ENCODE data around the gene SMURF2.

The SMURF2 gene

DNA sequence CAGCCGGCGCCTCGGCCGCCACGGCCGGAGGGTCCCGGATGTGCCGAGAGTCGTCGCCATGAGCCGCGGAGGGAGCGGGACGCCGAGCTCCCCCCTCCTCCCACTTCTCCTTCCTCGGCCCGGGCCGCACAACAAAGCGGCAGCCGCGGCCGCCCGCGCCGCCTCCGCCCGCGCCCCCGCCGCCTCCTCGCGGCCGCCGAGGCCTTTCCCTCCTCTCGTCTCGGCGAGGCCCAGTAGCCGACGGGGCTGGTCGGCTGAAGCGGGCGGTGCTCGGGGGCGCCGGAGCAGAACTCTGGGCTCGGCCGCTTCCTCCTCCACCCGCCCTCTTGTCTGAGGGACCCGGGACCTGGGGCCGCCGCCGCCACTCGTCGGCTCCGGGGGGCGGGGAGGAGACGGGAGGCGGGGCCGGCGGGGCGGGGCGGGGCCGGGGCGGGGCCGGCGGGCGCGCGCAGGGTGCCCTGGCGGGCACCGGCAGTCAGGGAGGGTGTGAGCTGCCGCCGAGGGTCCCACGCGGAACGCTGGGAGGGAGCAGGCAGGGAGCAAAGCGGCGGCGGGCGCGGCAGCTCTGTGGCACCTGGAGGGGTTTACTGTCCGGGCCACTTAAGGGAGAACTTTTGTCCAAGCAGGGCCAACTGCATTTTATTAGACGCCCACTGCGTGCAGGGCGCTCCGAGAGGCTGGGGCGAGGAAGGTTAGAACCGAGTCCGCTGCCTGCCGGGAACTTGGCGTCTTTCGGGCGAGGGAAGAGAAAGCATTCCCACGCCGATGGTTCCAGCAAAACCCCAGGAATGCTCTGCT lies at the start of gene SMURF2:
Gene SMURF2, minus strand, starts transcription at position 332 of the 798 bp plus-strand sequence. CDS start 427 bp downstream, outside the sequence.
- Histone ChIP-seq H3K9ac (no peak within 1 kb of the TSS), H3K4me3 (ENCODE audit: low read depth, low read length) (peak within 1 kb of the TSS; percentile 61), H3K27ac (peak within 1 kb of the TSS; percentile 67), H2AFZ (peak within 1 kb of the TSS; percentile 98), H3K36me3 (ENCODE audit: control insufficient read depth, insufficient read depth, low read length) (no peaks in the 10 kb centered on the region), H3K27me3 (ENCODE audit: control insufficient read depth, insufficient read depth, low read length) (no peaks in the 10 kb centered on the region), H3K79me2 (peaks cover 12% of the 10 kb centered on the region), H3K9me3 (ENCODE audit: control insufficient read depth, low read length) (no peaks in the 10 kb centered on the region), H3K4me2 (ENCODE audit: low read length) (peak within 1 kb of the TSS; percentile 94), H3K4me1 (peaks cover 6% of the 10 kb centered on the region)
- TF ChIP-seq, protein P1, sequence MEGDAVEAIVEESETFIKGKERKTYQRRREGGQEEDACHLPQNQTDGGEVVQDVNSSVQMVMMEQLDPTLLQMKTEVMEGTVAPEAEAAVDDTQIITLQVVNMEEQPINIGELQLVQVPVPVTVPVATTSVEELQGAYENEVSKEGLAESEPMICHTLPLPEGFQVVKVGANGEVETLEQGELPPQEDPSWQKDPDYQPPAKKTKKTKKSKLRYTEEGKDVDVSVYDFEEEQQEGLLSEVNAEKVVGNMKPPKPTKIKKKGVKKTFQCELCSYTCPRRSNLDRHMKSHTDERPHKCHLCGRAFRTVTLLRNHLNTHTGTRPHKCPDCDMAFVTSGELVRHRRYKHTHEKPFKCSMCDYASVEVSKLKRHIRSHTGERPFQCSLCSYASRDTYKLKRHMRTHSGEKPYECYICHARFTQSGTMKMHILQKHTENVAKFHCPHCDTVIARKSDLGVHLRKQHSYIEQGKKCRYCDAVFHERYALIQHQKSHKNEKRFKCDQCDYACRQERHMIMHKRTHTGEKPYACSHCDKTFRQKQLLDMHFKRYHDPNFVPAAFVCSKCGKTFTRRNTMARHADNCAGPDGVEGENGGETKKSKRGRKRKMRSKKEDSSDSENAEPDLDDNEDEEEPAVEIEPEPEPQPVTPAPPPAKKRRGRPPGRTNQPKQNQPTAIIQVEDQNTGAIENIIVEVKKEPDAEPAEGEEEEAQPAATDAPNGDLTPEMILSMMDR (IDR thresholded peaks at IDR 0.05) = no peak

DNA sequence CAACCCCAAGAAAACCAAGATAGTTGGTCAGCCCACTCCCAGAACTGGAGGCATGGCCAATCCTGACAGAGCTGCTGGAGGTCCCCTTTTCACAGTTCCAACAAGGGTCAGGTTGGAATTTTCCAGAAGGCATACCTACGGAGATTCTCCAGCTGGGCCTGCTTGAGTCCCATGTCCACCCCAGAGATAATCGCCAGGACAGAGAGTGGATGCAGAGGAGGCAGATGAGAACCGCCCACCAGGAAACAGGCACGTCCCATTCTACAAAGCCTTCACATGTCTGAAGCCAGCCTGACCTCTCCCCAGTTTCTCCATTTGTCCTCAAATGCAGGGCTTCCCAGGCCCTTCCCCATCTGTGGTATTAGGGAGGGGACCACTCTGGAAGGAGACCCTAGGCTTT lies 47.4 kb upstream of the SMURF2 start:
- H3K79me2 ChIP-seq = no peaks in the 10 kb centered on the region
- H3K4me2 ChIP-seq (ENCODE audit: low read length) = no peak overlapping the region
- no peak overlapping the region for H3K9ac ChIP-seq
- no peaks in the 10 kb centered on the region for H3K27me3 ChIP-seq (ENCODE audit: control insufficient read depth, insufficient read depth, low read length)
- H2AFZ ChIP-seq = no peak overlapping the region
- TF ChIP-seq, protein P1 (IDR thresholded peaks at IDR 0.05) = no peak
- no peaks in the 10 kb centered on the region for H3K9me3 ChIP-seq (ENCODE audit: control insufficient read depth, low read length)
- no peaks in the 10 kb centered on the region for H3K36me3 ChIP-seq (ENCODE audit: control insufficient read depth, insufficient read depth, low read length)
- no peak overlapping the region for H3K27ac ChIP-seq
- H3K4me1 ChIP-seq = peaks cover 7% of the 10 kb centered on the region
- H3K4me3 ChIP-seq (ENCODE audit: low read depth, low read length) = no peak overlapping the region

DNA sequence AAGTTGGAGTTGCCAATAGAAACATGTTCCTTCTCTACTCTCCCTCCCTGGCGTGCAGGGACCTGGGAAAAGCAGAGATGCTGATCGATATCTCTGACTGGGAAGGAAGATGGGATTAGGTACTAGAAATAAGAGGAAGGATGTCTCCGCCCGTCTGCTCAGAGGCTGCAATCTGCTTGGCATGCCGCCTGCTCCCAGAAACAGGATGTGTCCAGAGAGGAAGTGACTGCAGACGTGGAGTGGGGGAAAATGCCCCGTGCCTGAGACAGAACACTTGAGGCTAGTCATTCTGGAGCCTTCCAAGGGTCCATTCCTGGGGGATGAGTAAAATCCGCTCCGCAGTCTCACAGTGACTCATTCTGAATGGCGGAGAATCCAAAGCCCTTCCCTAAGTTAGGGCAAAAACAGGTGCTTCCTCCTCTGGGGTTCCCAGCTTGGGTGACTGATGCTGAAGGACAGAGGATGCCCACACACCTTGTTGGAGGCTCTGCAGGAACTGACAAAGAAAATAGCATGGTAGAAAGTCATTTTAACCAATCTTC lies 45.0 kb upstream of the SMURF2 start:
- Histone ChIP-seq H3K9me3 (ENCODE audit: control insufficient read depth, low read length) (no peaks in the 10 kb centered on the region), H3K4me3 (ENCODE audit: low read depth, low read length) (no peak overlapping the region), H3K79me2 (no peaks in the 10 kb centered on the region), H3K4me1 (peaks cover 7% of the 10 kb centered on the region), H3K9ac (no peak overlapping the region), H3K27ac (peak overlapping the region; percentile 48), H3K4me2 (ENCODE audit: low read length) (no peak overlapping the region), H3K27me3 (ENCODE audit: control insufficient read depth, insufficient read depth, low read length) (no peaks in the 10 kb centered on the region), H2AFZ (peak overlapping the region; percentile 3), H3K36me3 (ENCODE audit: control insufficient read depth, insufficient read depth, low read length) (no peaks in the 10 kb centered on the region)
- TF ChIP-seq, protein P1 (IDR thresholded peaks at IDR 0.05) = no peak

DNA sequence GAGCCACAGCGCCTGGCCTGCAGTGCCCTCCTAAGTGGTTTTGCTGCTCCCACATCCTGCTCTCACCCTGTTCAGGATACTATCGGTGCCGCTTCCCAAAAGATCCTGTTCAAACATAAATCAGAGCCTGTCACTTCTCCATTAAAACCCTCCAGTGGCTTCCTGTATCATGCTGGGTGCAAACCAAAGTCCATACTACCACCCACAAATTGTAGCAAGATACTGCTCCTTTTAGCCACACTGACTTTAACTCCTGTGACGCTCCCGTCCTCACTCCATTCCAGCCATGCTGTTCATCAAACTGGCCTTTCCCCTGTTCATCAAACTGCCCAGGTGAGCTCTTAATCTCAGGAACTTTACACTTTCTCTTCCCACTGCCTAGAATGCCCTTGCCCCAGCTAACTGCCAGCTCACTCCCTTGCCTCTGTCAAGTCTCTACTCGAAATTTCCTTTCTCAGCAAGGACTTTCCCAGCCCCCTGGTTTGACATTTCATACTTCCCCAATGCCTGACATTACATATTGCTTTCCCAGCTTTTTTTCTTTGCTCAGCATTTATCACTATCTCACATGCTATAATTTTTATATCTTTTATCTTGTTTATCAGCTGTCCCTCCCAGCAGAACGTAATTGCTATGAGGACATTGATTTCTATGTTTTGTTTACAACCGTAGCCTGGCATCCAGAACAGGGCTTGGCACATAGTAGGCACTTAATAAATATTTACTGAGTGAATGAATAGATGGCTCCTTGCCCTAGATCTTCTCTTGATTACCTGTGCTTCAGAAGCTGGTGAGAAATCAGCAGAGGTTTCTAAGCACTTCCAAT lies 44.3 kb upstream of the SMURF2 start:
- H3K4me2 ChIP-seq (ENCODE audit: low read length) = no peak overlapping the region
- peak overlapping the region; percentile 3 for H2AFZ ChIP-seq
- no peak overlapping the region for H3K9ac ChIP-seq
- H3K27me3 ChIP-seq (ENCODE audit: control insufficient read depth, insufficient read depth, low read length) = no peaks in the 10 kb centered on the region
- H3K27ac ChIP-seq = peak overlapping the region; percentile 48
- TF ChIP-seq, protein P1 (IDR thresholded peaks at IDR 0.05) = no peak
- H3K9me3 ChIP-seq (ENCODE audit: control insufficient read depth, low read length) = no peaks in the 10 kb centered on the region
- H3K79me2 ChIP-seq = no peaks in the 10 kb centered on the region
- H3K4me1 ChIP-seq = peaks cover 7% of the 10 kb centered on the region
- no peak overlapping the region for H3K4me3 ChIP-seq (ENCODE audit: low read depth, low read length)
- no peaks in the 10 kb centered on the region for H3K36me3 ChIP-seq (ENCODE audit: control insufficient read depth, insufficient read depth, low read length)

Data from parathyroid adenoma (tissue), 2 donors.